Ishikawa (cell line): ENCODE data around the gene RAD9A.

Experiments
- CEBPB ChIP-seq: IDR thresholded peaks from 2 replicates; pipeline ENCODE4 v1.6.1; 2012
- CREB1 ChIP-seq: IDR thresholded peaks from 2 replicates; pipeline ENCODE4 v1.6.1; 2012; ENCODE audit warnings: low read depth
- EGR1 ChIP-seq: IDR thresholded peaks from 2 replicates; pipeline ENCODE4 v1.6.1; 2012
- EP300 ChIP-seq: IDR thresholded peaks from 2 replicates; pipeline ENCODE4 v1.6.1; 2012; ENCODE audit warnings: borderline replicate concordance
- FOXM1 ChIP-seq: IDR thresholded peaks from 2 replicates; pipeline ENCODE4 v1.6.1; 2012; ENCODE audit warnings: low read depth, borderline replicate concordance
- MAX ChIP-seq: IDR thresholded peaks from 2 replicates; pipeline ENCODE4 v1.6.1; 2012
- NFIC ChIP-seq: IDR thresholded peaks from 2 replicates; pipeline ENCODE4 v1.6.1; 2012
- RAD21 ChIP-seq: IDR thresholded peaks from 2 replicates; pipeline ENCODE4 v1.6.1; 2012; ENCODE audit warnings: low read depth
- REST ChIP-seq: IDR thresholded peaks from 2 replicates; pipeline ENCODE4 v1.6.1; 2012; ENCODE audit warnings: low read depth, mild to moderate bottlenecking
- TAF1 ChIP-seq: IDR thresholded peaks from 2 replicates; pipeline ENCODE4 v1.6.1; 2012; ENCODE audit warnings: low read depth, mild to moderate bottlenecking
- TEAD4 ChIP-seq: IDR thresholded peaks from 2 replicates; pipeline ENCODE4 v1.6.1; 2012
- USF1 ChIP-seq: IDR thresholded peaks from 2 replicates; pipeline ENCODE4 v1.6.1; 2012
- YY1 ChIP-seq: IDR thresholded peaks from 2 replicates; pipeline ENCODE4 v1.6.1; 2012; ENCODE audit warnings: low read depth
- ZBTB7A ChIP-seq: IDR thresholded peaks from 2 replicates; pipeline ENCODE4 v1.6.1; 2012; ENCODE audit warnings: low read depth

RAD9A gene

GRCh38 chr11:67355023-67355793 lies 36.6 kb upstream of the RAD9A start:
- TF ChIP-seq USF1 (no peak), ZBTB7A (peak; percentile 5; the same call in 1 of the 2 replicates)

- TF ChIP-seq YY1 (no peak), ZBTB7A (no peak), TAF1 (no peak), REST (no peak), USF1 (no peak)
Measured at GRCh38 chr11:67355794-67356386, 35.9 kb upstream of the RAD9A start.

- TF ChIP-seq CEBPB (no peak), TAF1 (no peak), TEAD4 (no peak), RAD21 (no peak), EGR1 (no peak), USF1 (no peak)
Measured at GRCh38 chr11:67356387-67356863, 35.4 kb upstream of the RAD9A start.

- no peak for TF ChIP-seq REST
- TF ChIP-seq MAX: peak; percentile 41; the same call in 1 of the 2 replicates
- TF ChIP-seq EP300: no peak
- 0 out of 2 replicates have a peak, but pooled peaks have one; percentile 22 for TF ChIP-seq EGR1
- peak; percentile 99 for TF ChIP-seq RAD21
Measured at GRCh38 chr11:67356864-67357561, 34.8 kb upstream of the RAD9A start.

GRCh38 chr11:67357831-67358670 lies 33.7 kb upstream of the RAD9A start:
- no peak for TF ChIP-seq EGR1
- no peak for TF ChIP-seq CEBPB
- TF ChIP-seq CREB1: no peak
- no peak for TF ChIP-seq REST
- no peak for TF ChIP-seq TAF1
- TF ChIP-seq NFIC: no peak
- no peak for TF ChIP-seq USF1
- TF ChIP-seq FOXM1: no peak
